NCI-H2029 treated with DMSO at 0.1 percent for 48 hours (cell line): ENCODE results near the gene PPP6C.
A peak's percentile ranks its signal among the peaks of the same experiment; 100 is the strongest.
"Not testable (repeated sequence)": the region's sequence is repeated elsewhere in the genome, so short reads cannot be mapped to it uniquely, and the experiment has no call there.

Experiments used
- DNase-seq: peaks from one replicate; lab custom pipeline; 2025; lab: John Stamatoyannopoulos, UW

Gene PPP6C

DNA sequence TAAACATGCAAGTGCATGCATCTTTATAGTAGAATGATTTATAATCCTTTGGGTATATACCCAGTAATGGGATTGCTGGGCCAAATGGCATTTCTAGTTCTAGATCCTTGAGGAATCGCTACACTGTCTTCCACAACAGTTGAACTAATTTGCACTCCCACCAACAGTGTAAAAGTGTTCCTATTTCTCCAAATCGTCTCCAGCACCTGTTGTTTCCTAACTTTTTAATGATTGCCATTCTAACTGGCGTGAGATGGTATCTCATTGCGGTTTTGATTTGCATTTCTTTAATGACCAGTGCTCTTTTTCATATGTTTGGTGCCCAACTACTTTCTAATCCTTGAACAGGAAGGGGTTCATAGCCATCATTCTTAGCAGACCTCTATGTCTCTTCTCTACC, 7.8 kb downstream of the PPP6C start:
- DNase-seq: not testable (repeated sequence)

DNA sequence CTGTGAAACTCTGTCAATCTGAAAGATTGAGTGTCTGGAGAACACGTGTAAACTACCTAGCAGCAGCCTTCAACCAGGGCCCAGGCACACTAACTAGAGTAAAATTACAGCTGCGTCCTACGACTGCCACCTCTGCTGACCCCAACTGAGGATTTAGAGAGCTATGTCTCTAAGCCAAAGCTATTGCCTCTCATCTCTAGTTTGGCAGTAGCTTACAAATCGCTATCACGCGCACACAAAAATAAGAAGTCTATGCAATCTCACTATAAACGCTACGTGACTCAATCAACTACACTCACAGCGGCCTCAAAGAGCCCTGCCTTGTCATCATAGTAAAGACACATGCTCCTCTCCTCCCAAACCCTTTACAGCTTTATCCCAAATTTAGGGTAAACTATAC, 8.7 kb downstream of the PPP6C start:
- DNase-seq: no peak

DNA sequence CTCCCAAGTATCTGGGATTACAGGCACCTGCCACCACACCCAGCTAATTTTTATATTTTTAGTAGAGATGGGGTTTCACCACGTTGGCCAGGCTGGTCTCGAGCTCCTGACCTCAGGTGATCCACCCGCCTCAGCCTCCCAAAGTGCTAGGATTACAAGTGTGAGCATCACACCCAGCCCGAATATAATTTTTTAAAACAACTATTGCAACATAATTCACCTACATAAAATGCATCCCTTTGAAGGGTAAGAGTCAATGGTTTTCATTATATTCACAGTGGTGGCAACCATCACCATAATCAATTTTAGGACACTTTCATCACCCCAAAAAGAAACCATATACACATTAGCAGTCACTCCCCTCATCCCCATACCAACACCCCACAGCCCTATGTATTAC, 9.8 kb downstream of the PPP6C start:
- not testable (repeated sequence) for DNase-seq

DNA sequence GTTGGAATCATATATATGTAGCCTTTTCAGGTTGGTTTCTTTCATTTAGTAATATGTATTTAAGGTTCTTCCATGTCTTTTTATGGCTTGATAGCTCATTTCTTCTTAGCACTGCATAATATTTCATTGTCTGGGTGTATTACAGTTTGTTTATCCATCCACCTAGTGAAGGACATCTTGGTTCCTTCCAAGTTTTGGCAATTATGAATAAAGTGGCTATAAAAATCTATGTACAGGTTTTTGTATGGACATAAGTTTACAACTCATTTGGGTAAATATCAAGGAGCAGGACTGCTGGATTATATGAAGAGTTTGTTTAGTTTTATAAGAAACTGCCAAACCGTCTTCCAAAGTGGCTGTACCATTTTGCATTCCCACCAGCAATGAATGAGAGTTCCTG, 11.7 kb downstream of the PPP6C start:
- DNase-seq: no peak

DNA sequence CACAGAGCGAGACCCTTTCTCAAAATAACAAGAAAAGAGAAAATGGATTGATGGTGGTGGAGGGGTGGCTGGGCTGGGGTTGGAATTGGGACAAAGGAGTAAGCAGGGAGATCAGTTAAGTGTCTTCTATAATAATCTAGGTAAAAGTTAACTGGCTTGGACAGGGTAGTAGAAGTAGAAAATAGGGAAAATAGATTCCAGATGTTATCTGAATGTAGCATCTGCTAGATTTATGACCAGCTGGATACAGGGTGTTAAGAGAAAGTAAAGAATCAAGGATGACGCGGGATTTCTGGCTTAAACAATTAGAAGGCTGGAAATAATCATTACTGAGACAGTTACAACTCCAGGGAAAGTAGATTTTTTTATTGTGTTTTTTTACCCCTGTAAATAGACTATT, 13.0 kb downstream of the PPP6C start:
- DNase-seq: no peak

DNA sequence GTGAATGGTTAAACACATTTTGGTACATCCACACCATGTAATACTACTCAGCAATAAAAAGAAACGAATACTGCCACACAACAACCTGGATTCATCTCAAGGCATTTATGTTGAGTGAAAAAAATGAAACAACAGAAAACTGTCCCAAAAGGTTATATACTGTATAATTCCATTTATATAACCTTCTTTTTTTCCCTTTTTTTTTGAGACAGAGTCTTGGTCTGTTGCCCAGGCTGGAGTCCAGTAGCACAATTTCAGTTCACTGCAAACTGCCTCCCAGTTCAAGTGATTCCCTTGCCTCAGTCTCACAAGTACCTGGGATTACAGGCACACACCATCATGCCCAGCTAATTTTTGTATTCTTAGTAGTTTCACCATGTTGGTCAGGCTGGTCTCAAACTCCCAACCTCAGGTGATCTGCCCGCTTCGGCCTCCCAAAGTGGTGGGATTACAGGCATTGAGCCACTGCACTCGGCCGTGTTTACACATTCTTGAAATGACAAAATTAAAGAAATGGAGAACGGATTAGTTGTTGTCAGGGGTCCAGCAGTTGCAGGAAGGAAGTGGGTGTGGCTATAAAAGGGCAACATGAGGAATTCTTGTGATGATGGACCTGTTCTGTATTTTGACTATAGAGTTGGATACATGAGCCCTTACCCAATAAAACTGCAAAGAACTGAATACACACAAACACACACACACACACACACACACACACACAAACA, 17.4 kb downstream of the PPP6C start:
- no peak for DNase-seq

DNA sequence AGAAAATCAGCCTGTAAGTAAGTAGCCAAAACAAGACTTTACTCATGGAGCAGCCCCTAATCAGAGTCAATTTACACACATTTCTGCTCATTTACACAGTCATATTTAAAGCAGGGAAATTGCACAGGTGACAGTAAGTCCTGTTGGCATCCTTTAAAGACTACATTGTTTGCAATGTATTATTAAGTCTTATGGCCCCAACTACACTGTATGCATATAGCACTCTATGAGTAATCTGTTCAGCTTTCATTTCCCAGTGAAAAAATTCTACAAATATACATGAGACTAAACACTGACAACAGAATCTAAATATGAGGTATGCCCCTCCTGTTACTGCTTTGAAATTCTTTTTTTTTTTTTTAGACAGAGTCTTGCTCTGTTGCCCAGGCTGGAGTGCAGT, 19.7 kb downstream of the PPP6C start:
- no peak for DNase-seq

DNA sequence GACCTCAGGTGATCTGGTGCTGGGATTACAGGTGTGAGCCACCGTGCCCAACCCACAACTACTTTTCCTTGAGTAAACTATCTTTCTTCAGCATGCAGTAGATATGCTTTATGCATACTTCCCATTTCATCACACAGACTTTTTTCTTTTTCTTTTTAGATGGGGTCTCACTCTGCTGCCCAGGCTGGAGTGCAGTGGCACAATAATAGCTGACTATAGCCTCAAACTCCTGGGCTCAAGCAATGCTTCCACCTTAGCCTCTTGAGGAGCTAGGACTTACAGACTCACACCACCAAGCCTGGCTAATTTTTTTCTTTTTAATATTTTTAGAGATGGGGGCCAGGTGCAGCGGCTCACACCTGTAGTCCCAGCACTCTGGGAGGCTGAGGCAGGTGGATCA, 22.8 kb downstream of the PPP6C start:
- no peak for DNase-seq

DNA sequence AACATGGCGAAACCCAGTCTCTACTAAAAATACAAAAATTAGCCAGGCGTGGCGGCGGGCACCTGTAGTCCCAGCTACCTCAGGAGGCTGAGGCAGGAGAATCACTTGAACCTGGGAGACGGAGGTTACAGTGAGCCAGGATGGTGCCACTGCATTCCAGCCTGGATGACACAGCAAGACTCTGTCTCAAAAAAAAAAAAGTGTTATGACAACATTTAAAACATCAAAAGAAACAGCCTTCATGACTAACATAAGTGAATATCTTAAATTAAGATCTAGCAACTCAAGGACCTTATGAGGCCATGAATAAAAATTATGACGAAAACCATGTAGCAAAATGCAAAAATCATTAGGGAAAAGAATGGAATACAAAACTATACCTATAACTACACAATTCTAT, 26.7 kb downstream of the PPP6C start:
- not testable (repeated sequence) for DNase-seq

DNA sequence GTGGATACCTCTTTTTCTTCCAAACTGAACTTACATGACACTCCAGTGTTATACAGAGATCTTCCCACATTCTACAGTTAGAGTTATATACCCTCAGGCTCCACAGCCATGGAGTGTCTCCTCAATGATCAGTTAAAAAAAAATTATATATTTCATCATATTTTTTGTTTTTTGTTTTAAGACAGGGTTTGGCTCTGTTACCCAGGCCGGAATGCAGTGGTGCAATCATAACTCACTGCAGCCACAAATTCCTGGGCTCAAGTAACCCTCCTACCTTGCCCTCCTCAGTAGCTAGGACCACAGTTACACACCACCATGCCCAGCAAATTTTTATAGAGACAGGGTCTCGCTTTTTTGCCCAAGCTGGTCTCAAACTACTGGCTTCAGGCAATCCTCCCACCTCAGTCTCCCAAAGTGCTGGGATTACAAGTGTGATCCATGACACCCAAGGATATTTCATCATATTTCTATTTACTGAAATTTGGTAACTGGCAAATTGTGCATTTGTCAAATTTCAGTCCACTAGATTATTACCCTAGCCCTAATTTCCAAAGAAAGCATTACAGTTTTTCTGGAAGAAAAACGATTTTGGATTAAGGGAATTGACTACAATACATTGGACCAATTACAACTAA, 28.2 kb downstream of the PPP6C start:
- no peak for DNase-seq

DNA sequence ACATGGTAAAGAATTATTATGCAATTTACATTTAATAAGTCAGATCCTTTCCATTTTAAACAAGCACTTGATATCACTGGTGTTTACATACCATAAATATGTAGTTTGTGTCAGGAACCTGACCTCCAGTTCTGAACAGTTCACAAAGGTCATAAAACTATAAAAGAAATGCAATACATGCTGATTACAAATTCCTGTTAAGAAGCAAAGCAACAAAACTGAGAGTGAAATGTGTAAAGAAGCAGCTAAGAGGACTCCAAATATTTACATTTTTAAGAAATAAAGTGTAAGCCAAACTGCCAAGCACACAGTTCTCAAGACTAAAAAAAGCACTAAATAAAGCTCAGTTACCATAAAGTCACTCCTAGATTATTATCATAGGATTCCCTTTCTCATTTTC, 28.9 kb downstream of the PPP6C start:
- no peak for DNase-seq

DNA sequence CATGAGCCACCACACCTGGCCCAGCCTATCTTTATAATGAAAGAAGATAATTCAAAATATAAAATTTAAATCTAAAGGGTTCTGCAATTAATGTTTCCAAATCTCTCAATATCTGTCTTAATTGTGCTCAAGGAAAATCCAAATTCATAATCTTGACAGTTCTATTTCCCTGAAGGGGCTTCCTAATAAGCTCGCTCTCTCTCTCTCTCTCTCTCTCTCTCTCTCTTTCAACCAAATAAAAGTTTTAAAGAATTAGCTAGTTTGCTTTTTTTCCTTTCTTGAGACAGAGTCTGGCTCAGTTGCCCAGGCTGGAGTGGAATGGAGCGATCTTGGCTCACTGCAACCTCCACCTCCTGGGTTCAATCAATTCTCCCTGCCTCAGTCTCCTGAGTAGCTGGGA, 33.1 kb downstream of the PPP6C start:
- DNase-seq: no peak

DNA sequence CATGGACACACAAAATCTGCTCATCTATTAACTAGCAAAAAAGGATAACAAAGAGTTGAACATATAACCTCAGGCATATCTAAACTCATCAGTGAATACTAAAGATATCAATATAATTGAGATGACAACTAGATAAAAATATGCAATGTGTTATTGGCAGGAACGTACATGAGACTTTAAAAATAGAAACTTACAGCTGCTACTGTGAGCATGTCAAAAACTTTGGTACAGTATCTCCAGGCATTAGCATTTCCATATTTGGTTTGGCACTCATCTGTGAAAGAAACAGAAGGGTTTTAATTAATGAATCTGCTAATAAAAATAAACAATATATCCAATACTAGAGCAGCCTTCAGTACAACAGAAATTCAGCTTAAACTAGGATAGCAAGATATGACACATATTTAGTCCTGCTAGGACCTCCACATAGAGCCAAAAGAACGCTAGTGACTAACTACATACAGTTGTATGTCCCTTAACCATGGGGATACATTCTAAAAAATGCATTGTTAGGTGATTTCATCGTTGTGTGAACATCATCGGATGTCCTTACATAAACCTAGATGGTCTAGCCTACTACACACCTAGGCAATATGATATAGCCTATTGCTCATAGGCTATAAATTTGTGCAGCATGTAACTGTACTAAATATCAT, 35.8 kb downstream of the PPP6C start:
- no peak for DNase-seq

DNA sequence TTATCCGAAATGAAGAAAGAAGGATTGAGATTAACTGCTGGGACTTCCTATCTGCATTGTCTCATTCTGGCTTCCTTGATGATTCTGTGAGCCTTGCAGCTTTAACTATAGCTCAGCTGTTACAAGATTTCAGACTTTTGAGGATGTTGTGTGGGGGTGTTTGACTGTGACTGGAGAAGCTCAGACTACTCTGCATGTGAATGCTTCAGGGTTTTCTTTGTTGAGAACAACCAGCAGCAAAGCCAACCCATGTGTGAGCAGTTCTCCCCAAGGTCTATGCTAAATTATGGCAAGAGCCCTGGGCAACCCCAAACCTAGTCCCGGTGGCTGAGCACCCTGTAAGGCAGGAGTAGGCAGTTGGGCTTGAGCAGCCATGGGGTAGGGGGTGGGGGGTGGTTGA, 37.9 kb downstream of the PPP6C start:
- no peak for DNase-seq

DNA sequence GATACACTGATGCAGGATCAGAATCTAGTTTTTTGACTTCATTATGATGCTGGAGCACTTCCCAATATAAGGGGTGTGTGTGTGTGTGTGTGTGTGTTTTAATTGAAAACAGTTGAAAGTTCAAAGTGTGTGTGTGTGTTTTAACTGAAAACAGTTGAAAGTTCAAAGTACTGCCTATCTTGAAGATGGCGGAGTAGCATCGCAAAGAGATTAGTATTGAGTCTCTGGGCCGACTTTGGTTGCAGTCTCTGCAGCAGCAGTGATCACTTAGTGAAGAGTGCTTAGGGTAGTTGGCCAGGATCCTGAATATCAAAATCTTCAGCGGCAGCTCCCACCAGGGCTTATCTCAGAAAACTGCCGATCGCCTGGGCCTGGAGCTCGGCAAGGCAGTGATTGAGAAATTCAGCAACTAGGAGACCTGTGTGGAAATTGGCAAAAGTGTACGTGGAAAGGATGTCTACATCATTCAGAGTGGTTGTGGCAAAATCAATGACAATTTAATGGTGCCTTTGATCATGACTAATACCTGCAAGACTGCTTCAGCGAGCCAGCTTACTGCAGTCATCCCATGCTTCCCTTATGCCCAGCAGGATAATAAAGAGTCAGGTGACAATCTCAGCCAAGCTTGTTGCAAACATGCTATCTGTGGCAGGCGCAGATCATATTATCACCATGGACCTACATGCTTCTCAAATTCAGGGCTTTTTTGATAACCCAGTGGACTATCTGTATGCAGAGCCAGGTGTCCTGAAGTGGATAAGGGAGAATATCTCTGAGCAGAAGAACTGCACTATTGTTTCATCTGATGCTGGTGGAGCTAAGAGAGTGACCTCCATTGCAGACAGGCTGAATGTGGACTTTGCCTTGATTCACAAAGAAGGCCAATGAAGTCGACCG, 39.0 kb downstream of the PPP6C start:
- no peak for DNase-seq

DNA sequence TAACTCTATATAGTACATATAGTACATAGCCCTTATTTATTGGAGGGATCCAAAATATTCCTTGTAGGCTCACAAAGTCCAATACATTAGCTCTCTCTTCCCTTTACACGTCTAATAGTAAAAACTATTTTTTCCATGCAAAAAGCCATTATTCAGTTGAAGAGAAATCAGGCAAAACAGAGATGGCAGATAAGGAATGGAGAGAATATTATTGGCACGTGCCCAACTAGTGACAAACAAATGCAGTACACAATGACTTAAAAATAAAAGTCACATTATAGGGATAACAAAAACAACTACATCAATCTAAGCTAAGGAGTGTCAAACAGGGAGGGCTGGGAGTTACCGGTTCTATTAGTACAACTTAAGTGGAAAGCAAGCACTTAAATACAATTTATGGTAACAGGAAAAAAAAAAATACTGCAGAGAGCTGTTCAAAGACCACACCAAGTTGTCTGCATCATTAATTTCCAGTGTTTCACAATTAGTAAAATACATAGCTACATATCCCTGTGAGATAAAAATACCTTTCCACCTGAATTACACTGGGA, 42.1 kb downstream of the PPP6C start:
- peak; percentile 26 for DNase-seq

DNA sequence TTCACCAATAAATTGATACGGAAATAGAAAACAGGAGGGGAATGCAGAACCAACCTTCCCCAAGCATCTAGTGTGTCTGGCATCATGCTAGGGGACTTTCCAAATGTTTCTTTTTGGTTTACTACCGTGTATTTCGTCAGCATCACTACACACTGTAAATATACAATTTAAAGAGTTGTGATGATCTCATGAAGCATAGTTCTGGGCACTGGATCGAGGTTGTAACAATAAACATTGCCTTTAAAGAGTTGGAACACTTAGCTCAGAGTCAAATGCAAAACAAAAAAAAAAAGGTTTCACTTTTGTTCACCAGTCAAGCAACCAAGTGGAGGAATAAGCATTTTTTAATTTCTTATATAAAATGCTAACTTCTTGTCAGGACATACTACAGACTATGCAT, 43.4 kb downstream of the PPP6C start:
- no peak for DNase-seq

DNA sequence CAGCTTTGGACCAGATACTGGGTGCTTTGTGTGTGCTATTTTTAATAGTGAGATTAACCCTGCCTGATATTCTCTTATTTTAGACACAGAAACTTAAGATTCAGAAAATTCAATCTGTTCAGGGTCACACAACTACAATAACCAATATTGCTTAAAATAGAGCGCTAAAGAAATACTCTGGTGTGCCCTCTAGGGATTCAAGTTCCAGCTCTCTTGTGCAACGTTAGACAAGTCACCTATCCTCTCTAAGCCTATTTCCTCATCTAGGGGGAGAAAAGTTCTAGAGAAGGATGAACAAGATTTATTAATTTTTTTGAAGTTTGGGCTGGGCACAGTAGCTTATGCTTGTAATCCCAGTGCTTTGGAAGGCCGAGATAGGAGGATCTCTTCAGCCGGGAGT, 44.2 kb downstream of the PPP6C start:
- DNase-seq: no peak

DNA sequence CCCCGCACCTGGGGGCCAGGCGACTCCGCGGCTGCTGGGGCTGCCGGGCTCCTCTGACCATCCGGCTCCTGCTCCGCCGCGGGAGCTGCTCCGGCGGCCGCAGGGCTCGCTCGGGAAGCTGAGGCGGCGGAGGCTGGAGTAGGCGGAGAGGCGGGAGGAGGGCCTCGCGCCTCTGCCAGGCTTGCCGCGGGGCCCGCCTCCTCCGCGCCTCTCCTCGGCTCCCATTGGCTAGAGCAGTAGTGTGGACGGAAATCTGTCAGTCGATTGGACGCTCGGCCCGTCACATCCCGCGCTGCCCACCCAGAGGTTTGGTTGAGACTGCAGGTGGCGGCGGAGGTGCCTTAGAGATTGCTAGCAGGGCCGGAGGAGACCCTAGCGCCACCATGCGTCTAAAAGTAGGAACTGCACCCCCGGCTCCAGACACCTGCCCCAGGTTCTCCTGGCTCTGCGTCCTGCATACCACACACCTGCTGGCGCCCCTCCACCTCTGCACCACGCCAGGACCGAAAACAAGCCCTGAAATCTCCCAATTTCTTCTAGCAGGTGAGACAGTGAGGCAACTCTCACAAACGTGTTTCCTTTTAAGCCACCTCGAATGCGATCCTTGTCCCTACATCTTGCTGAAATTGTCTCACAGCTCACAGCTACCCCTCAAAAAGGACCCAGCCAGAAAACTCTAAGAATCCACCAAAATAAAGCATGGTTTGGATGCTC, 46.1 kb downstream of the PPP6C start, which contains the start of gene SCAI:
Gene SCAI, minus strand, starts transcription at position 152 of the 714 bp plus-strand sequence. Its CDS starts 91 bp downstream, at position 61.
- DNase-seq: peak; percentile 98

DNA sequence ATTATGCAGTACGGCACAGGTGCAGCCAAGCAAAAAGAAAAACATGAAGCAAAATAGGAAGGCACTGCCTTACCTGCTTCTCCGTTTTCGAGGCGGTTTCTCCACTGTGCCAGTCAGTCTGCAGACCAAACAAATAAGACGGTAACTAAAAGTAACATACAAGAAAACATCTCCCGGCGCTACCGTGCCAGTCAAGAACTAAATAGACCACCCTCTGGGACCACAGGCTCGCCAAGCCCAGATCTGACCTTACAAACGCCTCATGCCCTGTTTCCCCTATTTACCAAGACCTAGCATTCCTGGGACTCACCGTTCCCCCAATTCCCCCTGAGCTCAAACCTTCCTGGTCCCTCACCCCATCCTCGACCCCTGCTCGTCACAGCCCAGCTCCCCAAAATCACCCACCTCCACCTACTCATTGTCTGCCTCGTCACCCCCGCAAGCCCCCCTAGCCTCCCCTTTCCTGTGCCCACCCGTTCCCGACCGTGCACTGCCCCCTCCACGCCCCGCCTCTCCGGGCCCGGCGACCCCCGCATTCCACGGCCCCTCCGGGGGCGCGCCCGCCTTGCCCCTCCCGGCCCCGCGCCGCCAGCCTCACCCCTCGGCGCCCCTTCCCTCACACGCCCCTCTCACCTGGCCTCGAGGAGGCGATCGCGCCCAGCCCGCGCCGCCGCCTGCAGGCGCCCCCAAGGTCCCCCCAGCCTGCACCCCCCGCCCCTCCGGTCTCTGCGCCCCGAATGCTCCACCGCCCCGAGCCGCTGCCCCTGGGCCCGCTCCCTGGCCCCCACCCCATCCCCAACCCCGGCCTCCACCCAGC, 46.8 kb downstream of the PPP6C start:
- DNase-seq: no peak
